COLO668 (cell line): ENCODE results near the gene KIAA1210.
"Not testable (repeated sequence)": the region's sequence is repeated elsewhere in the genome, so short reads cannot be mapped to it uniquely, and the experiment has no call there.

Experiments used
- DNase-seq: peaks from one replicate; lab custom pipeline; 2025; ENCODE audit not compliant: unreplicated experiment; lab: John Stamatoyannopoulos, UW

KIAA1210 gene

GRCh38 chrX:119040432-119040831 is 87.2 kb downstream of the KIAA1210 start:
- no peak for DNase-seq

- DNase-seq = no peak
These were observed 91.2 kb downstream of the KIAA1210 start for GRCh38 chrX:119036107-119037029.

GRCh38 chrX:119030990-119031389 is 96.6 kb downstream of the KIAA1210 start:
- no peak for DNase-seq

- not testable (repeated sequence) for DNase-seq
These were observed 98.0 kb downstream of the KIAA1210 start for GRCh38 chrX:119029656-119030055.

- no peak for DNase-seq
These were observed 98.8 kb downstream of the KIAA1210 start for GRCh38 chrX:119028733-119029330.
